DOHH2 (cell line): ENCODE data around the gene TBC1D2B.

Source experiments
- EZH2phosphoT487 ChIP-seq: fragments of 200-600 bp; sonication (generic); IDR thresholded peaks from 2 replicates; pipeline ENCODE4 v1.6.1; 2017; ENCODE audit warnings: borderline replicate concordance, mild to moderate bottlenecking, antibody characterized with exemption, low read length, moderate library complexity, mixed read lengths
- TF ChIP-seq, protein P1 (sequence below): fragments of 200-600 bp; sonication (generic); IDR thresholded peaks from one replicate; pipeline ENCODE4 v1.5.1; 2014; ENCODE audit warnings: antibody characterized with exemption, mild to moderate bottlenecking, low read depth, low read length; ENCODE audit not compliant: poor library complexity, severe bottlenecking

DNA sequence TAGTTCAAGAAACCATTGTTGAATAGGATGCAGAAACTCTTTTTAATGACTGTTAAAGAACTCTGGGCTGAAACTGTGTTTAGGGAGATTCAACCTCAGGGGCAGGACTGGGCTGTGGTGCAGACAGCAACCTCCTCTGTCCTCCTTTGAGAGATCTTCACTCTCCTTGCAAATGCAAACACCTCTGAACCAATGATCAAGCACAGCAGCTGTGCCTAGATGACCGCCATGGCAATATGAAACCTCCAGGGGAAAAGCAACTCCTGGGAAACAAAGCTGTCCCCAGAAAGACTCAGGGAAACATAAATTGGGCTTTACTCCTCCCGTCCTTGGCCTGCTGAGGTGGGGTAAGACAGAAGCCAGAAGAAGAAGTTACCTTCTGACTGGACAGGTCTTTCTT, 52.6 kb downstream of the TBC1D2B start:
- TF ChIP-seq, protein P1, sequence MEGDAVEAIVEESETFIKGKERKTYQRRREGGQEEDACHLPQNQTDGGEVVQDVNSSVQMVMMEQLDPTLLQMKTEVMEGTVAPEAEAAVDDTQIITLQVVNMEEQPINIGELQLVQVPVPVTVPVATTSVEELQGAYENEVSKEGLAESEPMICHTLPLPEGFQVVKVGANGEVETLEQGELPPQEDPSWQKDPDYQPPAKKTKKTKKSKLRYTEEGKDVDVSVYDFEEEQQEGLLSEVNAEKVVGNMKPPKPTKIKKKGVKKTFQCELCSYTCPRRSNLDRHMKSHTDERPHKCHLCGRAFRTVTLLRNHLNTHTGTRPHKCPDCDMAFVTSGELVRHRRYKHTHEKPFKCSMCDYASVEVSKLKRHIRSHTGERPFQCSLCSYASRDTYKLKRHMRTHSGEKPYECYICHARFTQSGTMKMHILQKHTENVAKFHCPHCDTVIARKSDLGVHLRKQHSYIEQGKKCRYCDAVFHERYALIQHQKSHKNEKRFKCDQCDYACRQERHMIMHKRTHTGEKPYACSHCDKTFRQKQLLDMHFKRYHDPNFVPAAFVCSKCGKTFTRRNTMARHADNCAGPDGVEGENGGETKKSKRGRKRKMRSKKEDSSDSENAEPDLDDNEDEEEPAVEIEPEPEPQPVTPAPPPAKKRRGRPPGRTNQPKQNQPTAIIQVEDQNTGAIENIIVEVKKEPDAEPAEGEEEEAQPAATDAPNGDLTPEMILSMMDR: no peak
- TF ChIP-seq EZH2phosphoT487: no peak
